ENCODE measurements around the gene CIAO1.

Gene CIAO1

DNA sequence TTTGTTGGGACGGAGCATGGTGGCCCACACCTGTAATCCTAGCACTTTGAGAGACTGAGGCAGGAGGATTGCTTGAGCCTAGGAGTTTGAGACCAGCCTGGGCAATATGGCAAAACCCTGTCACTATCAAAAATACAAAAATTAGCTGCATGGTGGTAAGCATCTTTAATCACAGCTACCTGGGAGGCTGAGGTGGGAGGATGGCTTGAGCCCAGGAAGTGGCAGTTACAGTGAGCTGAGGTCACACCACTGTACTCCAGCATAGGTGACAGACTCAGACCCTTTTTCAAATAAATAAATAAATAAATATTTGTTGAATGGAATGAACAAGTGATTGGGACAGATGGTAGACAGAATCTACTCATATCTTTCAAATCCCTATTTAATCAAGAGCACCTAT is 53.4 kb downstream of the CIAO1 start:
- ChIA-PET POLR2A (no interaction called here), CTCF (interaction anchor here (1.3 to 3.6 kb wide), 3 partner anchors 8 to 16 kb away, joined by 5 to 27 read pairs (median 6); partner anchors contain the start of genes NCAPH and SNRNP200)
- no peak for DNase-seq (ENCODE audit: extremely low spot score)
- TF ChIP-seq, protein P1, sequence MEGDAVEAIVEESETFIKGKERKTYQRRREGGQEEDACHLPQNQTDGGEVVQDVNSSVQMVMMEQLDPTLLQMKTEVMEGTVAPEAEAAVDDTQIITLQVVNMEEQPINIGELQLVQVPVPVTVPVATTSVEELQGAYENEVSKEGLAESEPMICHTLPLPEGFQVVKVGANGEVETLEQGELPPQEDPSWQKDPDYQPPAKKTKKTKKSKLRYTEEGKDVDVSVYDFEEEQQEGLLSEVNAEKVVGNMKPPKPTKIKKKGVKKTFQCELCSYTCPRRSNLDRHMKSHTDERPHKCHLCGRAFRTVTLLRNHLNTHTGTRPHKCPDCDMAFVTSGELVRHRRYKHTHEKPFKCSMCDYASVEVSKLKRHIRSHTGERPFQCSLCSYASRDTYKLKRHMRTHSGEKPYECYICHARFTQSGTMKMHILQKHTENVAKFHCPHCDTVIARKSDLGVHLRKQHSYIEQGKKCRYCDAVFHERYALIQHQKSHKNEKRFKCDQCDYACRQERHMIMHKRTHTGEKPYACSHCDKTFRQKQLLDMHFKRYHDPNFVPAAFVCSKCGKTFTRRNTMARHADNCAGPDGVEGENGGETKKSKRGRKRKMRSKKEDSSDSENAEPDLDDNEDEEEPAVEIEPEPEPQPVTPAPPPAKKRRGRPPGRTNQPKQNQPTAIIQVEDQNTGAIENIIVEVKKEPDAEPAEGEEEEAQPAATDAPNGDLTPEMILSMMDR (IDR thresholded peaks at IDR 0.05; ENCODE audit: control extremely low read depth, extremely low read depth, low read depth, missing control alignments) = no peak

DNA sequence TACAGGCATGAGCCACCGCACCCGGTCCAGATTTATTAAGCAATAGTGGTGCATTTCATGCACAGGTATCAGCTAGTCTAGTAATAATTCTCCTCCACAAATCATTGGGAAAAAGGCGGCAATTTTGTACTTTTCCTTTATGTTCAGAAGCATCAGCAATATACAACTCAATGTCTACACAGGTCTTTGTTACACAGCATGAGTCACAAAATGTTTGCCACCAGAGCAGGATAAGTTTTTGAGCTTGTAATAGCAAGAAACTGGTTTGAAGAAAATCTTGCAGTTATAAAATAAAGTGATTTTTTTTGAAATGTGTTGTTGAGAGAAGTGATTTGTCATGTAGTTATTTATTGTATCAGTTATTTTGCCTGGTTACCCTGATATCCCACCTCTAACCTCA is 54.3 kb downstream of the CIAO1 start:
- TF ChIP-seq, protein P1 (IDR thresholded peaks at IDR 0.05; ENCODE audit: control extremely low read depth, extremely low read depth, low read depth, missing control alignments) = no peak
- no peak for DNase-seq (ENCODE audit: extremely low spot score)
- ChIA-PET CTCF (interaction anchor here (1.2 to 3.6 kb wide), 9 partner anchors 9 to 233 kb away, joined by 3 to 27 read pairs (median 7); partner anchors contain the start of genes NCAPH and SNRNP200), POLR2A (interaction anchor here (1.4 kb wide), 1 partner anchor 18 kb away, joined by 4 read pairs; no protein-coding TSS in a partner anchor)

DNA sequence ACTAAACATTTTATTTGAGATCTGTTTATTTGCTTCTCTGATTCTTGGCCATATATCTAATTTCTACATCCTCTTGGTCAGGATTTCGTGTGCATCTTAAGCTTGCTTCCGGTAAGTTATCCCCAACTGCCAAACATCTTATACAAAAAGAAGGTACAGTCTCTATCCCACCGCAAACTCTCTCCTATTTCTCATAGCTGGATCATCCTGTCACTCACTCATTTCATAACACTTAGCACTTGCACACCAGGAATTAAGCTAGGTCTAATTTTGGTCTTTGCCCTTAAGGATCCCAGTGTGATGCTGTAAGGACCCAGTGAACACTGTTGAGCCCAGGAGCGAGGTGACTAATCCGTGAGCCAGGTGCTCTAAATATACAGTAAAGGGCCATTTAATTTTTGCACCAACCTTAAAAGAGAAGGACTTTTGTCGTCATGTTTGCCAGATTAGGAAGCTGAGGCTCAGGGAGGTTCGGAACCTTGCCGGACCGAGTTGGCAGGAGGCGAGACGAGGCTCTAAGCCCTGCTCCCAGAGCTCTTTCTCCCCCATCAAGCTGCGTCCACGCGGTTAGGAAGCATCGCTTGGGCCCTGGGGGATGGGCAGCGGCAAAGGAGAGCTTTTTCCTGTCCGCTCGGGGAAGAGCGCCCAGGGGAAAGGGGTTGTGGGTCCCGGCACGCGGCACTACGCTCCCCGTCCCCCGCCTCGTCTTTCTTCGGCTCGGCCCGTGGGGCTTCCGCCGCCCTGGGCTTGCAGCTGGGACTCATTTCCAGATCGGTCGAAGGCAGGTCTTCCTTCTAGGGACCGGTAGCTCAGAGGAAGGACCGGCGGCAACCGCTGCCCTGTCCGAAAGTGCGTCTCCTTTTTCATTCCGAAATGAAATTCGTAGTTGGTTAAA is 55.0 kb downstream of the CIAO1 start:
- POLR2A ChIA-PET = interaction anchor here (0.6 to 1.4 kb wide), 4 partner anchors 15 to 206 kb away, joined by 3 to 4 read pairs (median 4); partner anchors contain the start of genes ASTL and NCAPH
- CTCF ChIA-PET = interaction anchor here (0.8 to 3.6 kb wide), 14 partner anchors 10 to 233 kb away, joined by 3 to 27 read pairs (median 5); partner anchors contain the start of genes NCAPH and SNRNP200
- TF ChIP-seq, protein P1 (IDR thresholded peaks at IDR 0.05; ENCODE audit: control extremely low read depth, extremely low read depth, low read depth, missing control alignments) = no peak
- DNase-seq (ENCODE audit: extremely low spot score) = peak; percentile 52
